GM13976 (cell line): Measurements from ENCODE around the gene MAD1L1.

ENCODE experiments used
- DNase-seq: peaks from one replicate; pipeline ENCODE4 v3.0.0; 2012; ENCODE audit warnings: low spot score
- in situ Hi-C: fragments of 300-500 bp; cut with MboI; formaldehyde crosslinking; loops from one replicate; pipeline ENCODE4 v1.12.0; 2022; ENCODE audit warnings: low sequenced_read_pairs, mixed read lengths, inconsistent platforms; ENCODE audit not compliant: unreplicated experiment
- TF ChIP-seq, protein P1 (sequence below): IDR thresholded peaks from 2 replicates; pipeline ENCODE4 v1.5.1; 2012; ENCODE audit warnings: borderline replicate concordance, mild to moderate bottlenecking; ENCODE audit not compliant: insufficient read depth; ENCODE audit errors: extremely low read depth, missing control alignments, control extremely low read depth

The MAD1L1 gene

DNA sequence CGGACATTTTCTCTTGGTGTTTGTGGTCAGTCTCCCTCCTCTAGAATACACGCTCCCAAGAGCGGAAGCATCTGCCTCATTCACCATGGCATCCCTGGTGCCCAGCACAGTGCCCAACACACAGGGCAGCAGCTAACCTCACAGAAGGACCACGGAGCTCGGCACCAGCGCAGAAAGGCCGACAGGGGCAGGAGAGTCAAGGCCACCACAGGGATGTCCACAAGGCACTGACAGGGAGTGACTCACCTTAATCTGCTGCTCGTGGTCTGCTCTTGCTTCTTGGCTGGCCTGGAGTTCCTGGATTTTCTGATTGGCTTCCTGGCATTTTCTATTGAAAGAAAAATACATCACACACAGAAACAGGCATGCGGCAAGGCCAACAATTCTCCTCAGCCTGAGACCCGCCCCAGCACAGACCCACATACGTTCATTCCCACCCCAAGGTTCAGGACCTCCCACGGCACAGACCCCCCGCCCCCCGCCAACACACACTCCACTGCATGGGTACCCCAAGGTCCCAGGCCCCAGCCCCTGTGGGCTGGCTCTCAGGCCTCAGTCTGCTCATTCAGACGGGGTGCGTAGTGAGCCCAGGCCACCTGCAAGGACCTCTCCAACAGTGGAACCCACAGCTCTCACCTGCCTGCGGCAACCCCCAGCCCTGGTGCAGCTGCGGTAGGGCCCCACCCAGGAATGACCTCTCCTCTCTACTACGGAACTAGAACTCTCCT is 14.9 kb downstream of the MAD1L1 start:
- DNase-seq: no peak
- TF ChIP-seq, protein P1, sequence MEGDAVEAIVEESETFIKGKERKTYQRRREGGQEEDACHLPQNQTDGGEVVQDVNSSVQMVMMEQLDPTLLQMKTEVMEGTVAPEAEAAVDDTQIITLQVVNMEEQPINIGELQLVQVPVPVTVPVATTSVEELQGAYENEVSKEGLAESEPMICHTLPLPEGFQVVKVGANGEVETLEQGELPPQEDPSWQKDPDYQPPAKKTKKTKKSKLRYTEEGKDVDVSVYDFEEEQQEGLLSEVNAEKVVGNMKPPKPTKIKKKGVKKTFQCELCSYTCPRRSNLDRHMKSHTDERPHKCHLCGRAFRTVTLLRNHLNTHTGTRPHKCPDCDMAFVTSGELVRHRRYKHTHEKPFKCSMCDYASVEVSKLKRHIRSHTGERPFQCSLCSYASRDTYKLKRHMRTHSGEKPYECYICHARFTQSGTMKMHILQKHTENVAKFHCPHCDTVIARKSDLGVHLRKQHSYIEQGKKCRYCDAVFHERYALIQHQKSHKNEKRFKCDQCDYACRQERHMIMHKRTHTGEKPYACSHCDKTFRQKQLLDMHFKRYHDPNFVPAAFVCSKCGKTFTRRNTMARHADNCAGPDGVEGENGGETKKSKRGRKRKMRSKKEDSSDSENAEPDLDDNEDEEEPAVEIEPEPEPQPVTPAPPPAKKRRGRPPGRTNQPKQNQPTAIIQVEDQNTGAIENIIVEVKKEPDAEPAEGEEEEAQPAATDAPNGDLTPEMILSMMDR: no peak
- in situ Hi-C loops: no loop called here

DNA sequence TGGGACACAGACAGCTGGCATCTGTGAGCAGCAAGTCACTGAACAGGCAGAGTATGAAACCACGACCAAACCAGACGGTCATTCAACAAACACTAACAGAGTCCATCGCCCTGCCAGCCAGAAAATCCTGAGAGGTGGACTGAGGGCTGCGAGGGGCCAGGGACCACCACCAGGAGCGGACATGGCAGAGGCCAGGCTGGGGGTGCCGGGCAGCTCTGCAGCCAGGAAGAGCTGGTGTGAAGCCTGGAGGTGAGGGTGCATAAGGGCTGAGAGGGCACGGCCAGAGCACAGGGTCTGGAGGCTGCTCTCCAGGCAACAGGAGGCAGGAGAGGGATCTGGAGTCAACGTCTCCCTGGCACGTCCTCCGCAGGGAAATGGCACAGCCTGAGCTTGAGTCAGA is 15.5 kb downstream of the MAD1L1 start:
- TF ChIP-seq, protein P1: no peak
- DNase-seq: no peak
- in situ Hi-C loops: no loop called here

DNA sequence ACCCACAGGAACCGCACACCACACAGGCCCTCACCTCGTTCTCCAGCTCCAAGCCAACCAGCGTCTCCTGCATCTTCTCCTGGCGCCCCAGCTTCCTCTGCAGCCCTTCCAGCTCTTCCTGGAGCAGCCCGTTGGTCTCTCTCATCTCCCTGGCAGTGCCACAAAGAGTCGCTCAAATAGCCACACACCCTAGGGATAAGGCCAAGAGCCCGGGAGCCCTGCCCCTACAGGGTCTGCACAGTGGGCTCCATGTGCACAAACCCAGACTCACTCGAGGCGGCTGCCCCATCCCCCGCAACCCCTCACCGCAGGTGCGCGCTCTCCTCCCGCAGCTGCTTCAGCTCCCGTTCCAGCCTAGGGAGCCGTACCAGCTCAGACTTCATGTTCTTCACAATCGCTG is 16.9 kb downstream of the MAD1L1 start:
- no peak for DNase-seq
- TF ChIP-seq, protein P1: no peak
- in situ Hi-C loops: no loop called here

DNA sequence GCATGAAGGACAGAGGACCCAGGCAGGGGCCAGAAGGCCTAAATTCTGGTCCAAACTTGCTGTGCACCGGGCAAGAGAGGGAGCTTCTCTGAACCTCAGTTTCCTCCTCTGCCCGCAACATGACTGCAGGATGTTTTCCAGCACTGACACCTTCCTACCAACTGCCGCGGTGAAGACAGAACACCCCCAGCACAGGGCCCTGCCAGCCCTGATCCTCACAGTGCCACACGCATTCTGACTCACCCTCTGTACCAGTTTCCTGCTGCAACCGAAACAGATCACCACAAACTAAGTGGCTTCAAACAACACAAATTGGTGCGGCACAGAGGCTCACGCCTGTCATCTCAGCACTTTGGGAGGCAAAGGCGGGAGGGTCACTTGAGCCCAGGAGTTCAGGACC is 18.1 kb downstream of the MAD1L1 start:
- DNase-seq: no peak
- TF ChIP-seq, protein P1: no peak
- in situ Hi-C loops: no loop called here

DNA sequence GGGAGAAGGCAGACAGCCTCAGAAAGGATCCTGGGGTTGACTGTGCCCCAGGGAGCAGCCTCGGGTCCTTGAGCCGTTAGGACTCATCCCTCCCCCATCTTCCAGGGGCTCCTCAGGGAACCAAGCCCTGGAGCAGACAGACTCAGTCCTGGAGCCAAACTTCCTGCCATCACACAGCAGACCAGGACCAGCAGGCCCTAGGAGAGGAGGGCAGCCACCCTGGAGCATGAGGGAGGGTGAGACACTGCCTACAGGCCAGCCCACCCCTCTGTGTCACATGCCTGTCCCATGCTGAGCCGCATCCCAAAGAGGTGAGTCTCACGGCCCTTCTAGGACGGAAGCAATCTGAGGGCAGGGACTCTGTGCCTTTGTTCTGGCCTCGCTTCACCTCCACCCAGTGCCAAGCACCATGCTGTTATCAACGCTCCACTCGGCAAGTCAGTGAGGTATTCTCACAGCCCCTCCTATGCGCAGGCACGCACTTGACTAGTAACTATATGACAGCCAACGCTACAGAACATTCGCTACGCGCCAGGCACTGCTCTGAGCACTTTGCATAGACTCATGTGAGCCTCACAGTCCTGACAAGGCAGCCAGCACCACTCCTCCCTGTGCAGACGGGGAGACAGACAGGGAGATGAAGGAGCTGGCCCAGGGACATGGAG is 19.1 kb downstream of the MAD1L1 start:
- in situ Hi-C loops: no loop called here
- TF ChIP-seq, protein P1: no peak

DNA sequence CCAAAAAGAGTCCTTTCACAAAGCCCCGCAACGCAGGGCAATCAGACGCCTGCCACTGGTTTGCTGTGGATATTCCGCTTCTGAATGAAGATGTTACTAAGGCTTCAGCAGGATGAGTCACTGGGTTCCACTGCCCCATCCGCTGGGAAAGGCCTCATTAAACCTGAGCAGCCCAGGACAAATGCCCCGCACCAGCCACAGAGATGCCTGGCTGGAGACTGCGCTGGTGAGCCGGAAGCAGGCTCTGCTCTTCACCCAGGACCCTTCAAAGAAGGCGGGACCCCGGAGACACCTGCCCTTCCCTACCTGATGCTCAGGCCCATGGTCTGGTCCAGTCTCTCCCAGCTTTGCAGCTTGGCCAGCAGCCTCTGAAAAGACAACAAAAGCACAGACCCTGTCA is 19.8 kb downstream of the MAD1L1 start:
- DNase-seq: no peak
- TF ChIP-seq, protein P1: no peak
- in situ Hi-C loops: no loop called here

More for the DNA sequence above, 19.1 kb downstream of the MAD1L1 start:
- no peak for DNase-seq
